Measurements from ENCODE around the gene OSBP2. TPM values are rescaled to one million over a fixed set of nuclear protein-coding genes. Genes with fewer than 3 reads are reported as not detected.

OSBP2 gene
- total and polyA plus RNA-seq, 2 experiments from 2014 or later = 2.1 to 2.9 TPM

DNA sequence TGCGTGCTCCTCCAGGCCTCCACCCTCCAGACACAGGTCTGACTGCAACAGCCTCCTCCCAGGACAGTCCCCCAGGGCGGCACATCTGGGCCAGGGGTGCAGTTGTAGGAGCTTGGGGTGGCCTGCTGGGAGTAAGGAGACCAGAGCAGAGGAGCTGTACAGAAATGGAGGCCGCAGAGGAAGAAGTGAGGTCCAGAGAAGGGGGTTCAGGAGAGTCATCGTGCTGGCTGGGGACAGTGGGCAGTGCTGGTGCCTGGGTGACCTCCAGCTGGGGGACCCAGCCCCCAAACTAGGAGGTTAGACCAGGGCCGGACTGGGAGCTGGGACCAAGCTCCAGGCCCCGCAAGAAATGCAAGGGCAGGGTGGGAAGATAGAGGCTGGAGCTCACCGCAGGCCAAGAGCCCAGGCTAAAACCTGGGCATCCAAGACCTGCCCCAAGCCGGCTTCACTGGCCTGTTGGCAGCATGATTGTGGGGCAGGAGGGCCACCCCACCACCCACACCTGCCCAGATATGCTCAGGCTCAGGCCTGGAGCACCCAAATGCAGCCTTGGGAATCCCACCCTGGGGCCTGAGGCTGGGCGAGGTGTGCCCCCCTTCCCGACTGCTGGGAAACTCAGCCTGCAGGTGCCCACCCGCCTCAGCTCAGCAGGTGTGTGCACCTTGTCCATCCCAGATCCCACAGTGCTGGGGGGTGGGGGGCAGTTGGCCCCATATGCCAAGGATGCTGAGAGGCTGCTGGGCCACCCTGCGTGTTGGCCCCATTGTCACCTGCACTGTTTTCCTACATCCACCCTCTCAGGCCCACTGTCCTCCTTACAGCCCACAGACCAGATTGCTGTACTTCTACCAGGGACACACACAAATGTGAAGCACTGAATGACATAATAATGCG, 177.0 kb downstream of the OSBP2 start:
- Histone ChIP-seq H2AFZ (no peak overlapping the region), H4K20me1 (replicated peaks; ENCODE audit: insufficient read depth) (no peaks in the 10 kb centered on the region), H3F3A (replicated peaks; ENCODE audit: low read depth) (no peaks in the 10 kb centered on the region), H3K27ac (ENCODE audit: low read depth) (no peak overlapping the region), H3K4me2 (no peak overlapping the region), H3K27me3 (ENCODE audit: insufficient read depth) (no peaks in the 10 kb centered on the region), H3K4me3 (no peak overlapping the region), H3K9me2 (ENCODE audit: insufficient read depth) (no peaks in the 10 kb centered on the region), H3K79me2 (replicated peaks; ENCODE audit: insufficient read depth) (no peaks in the 10 kb centered on the region), H3K36me3 (ENCODE audit: insufficient read depth) (no peaks in the 10 kb centered on the region), H3K4me1 (ENCODE audit: insufficient read depth) (no peaks in the 10 kb centered on the region)
- DNase-seq (ENCODE audit: low spot score) = no peak
- Mint-ChIP-seq H3K4me3 (no peak overlapping the region), H3K9me3 (no peaks in the 10 kb centered on the region), H3K4me1 (no peaks in the 10 kb centered on the region; the same call in 2 of the 3 replicates), H3K27ac (no peak overlapping the region), H3K27me3 (ENCODE audit: insufficient read depth, low read depth, poor library complexity) (peaks cover 2% of the 10 kb centered on the region), H3K36me3 (ENCODE audit: low read depth) (no peaks in the 10 kb centered on the region)
- ATAC-seq = no peak
- no peak for TF ChIP-seq CREB1 (CRISPR knock-in tag; IDR thresholded peaks at IDR 0.05; ENCODE audit: low read depth)
- TF ChIP-seq POLR2AphosphoS5 (IDR thresholded peaks at IDR 0.05; ENCODE audit: low read depth) = no peak
- TF ChIP-seq, protein P1, sequence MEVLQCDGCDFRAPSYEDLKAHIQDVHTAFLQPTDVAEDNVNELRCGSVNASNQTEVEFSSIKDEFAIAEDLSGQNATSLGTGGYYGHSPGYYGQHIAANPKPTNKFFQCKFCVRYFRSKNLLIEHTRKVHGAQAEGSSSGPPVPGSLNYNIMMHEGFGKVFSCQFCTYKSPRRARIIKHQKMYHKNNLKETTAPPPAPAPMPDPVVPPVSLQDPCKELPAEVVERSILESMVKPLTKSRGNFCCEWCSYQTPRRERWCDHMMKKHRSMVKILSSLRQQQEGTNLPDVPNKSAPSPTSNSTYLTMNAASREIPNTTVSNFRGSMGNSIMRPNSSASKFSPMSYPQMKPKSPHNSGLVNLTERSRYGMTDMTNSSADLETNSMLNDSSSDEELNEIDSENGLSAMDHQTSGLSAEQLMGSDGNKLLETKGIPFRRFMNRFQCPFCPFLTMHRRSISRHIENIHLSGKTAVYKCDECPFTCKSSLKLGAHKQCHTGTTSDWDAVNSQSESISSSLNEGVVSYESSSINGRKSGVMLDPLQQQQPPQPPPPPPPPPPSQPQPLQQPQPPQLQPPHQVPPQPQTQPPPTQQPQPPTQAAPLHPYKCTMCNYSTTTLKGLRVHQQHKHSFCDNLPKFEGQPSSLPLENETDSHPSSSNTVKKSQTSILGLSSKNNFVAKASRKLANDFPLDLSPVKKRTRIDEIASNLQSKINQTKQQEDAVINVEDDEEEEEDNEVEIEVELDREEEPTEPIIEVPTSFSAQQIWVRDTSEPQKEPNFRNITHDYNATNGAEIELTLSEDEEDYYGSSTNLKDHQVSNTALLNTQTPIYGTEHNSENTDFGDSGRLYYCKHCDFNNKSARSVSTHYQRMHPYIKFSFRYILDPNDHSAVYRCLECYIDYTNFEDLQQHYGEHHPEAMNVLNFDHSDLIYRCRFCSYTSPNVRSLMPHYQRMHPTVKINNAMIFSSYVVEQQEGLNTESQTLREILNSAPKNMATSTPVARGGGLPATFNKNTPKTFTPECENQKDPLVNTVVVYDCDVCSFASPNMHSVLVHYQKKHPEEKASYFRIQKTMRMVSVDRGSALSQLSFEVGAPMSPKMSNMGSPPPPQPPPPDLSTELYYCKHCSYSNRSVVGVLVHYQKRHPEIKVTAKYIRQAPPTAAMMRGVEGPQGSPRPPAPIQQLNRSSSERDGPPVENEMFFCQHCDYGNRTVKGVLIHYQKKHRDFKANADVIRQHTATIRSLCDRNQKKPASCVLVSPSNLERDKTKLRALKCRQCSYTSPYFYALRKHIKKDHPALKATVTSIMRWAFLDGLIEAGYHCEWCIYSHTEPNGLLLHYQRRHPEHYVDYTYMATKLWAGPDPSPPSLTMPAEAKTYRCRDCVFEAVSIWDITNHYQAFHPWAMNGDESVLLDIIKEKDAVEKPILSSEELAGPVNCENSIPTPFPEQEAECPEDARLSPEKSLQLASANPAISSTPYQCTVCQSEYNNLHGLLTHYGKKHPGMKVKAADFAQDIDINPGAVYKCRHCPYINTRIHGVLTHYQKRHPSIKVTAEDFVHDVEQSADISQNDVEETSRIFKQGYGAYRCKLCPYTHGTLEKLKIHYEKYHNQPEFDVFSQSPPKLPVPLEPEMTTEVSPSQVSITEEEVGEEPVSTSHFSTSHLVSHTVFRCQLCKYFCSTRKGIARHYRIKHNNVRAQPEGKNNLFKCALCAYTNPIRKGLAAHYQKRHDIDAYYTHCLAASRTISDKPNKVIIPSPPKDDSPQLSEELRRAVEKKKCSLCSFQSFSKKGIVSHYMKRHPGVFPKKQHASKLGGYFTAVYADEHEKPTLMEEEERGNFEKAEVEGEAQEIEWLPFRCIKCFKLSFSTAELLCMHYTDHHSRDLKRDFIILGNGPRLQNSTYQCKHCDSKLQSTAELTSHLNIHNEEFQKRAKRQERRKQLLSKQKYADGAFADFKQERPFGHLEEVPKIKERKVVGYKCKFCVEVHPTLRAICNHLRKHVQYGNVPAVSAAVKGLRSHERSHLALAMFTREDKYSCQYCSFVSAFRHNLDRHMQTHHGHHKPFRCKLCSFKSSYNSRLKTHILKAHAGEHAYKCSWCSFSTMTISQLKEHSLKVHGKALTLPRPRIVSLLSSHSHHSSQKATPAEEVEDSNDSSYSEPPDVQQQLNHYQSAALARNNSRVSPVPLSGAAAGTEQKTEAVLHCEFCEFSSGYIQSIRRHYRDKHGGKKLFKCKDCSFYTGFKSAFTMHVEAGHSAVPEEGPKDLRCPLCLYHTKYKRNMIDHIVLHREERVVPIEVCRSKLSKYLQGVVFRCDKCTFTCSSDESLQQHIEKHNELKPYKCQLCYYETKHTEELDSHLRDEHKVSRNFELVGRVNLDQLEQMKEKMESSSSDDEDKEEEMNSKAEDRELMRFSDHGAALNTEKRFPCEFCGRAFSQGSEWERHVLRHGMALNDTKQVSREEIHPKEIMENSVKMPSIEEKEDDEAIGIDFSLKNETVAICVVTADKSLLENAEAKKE (CRISPR knock-in tag; IDR thresholded peaks at IDR 0.05) = no peak
- no peak for TF ChIP-seq NANOG (IDR thresholded peaks at IDR 0.05; ENCODE audit: borderline replicate concordance)
- TF ChIP-seq, protein P2, sequence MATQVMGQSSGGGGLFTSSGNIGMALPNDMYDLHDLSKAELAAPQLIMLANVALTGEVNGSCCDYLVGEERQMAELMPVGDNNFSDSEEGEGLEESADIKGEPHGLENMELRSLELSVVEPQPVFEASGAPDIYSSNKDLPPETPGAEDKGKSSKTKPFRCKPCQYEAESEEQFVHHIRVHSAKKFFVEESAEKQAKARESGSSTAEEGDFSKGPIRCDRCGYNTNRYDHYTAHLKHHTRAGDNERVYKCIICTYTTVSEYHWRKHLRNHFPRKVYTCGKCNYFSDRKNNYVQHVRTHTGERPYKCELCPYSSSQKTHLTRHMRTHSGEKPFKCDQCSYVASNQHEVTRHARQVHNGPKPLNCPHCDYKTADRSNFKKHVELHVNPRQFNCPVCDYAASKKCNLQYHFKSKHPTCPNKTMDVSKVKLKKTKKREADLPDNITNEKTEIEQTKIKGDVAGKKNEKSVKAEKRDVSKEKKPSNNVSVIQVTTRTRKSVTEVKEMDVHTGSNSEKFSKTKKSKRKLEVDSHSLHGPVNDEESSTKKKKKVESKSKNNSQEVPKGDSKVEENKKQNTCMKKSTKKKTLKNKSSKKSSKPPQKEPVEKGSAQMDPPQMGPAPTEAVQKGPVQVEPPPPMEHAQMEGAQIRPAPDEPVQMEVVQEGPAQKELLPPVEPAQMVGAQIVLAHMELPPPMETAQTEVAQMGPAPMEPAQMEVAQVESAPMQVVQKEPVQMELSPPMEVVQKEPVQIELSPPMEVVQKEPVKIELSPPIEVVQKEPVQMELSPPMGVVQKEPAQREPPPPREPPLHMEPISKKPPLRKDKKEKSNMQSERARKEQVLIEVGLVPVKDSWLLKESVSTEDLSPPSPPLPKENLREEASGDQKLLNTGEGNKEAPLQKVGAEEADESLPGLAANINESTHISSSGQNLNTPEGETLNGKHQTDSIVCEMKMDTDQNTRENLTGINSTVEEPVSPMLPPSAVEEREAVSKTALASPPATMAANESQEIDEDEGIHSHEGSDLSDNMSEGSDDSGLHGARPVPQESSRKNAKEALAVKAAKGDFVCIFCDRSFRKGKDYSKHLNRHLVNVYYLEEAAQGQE (IDR thresholded peaks at IDR 0.05; ENCODE audit: unreplicated experiment) = no peak
- no peak for TF ChIP-seq JUNB (IDR thresholded peaks at IDR 0.05; ENCODE audit: unreplicated experiment)
- no peak for TF ChIP-seq STAT1 (IDR thresholded peaks at IDR 0.05; ENCODE audit: unreplicated experiment)
- TF ChIP-seq ZNF114 (CRISPR knock-in tag; IDR thresholded peaks at IDR 0.05) = no peak
